HS-27A (cell line): ENCODE measurements around the gene LRRC28.

Experiments
- DNase-seq: peaks from one replicate; pipeline ENCODE4 v3.0.0-alpha.2; 2012; ENCODE audit warnings: low read depth, missing footprints

LRRC28 gene

GRCh38 chr15:99305761-99306505 is 54.7 kb downstream of the LRRC28 start:
- peak; percentile 87 for DNase-seq

GRCh38 chr15:99306694-99307338 is 55.5 kb downstream of the LRRC28 start:
- no peak for DNase-seq

GRCh38 chr15:99307735-99308134 is 56.5 kb downstream of the LRRC28 start:
- no peak for DNase-seq

- no peak for DNase-seq
Measured at GRCh38 chr15:99310745-99311144, 59.5 kb downstream of the LRRC28 start.

- DNase-seq: no peak
Measured at GRCh38 chr15:99312228-99312627, 60.9 kb downstream of the LRRC28 start.

GRCh38 chr15:99312794-99313193 is 61.5 kb downstream of the LRRC28 start:
- DNase-seq: no peak

- DNase-seq: no peak
Measured at GRCh38 chr15:99315636-99316035, 64.4 kb downstream of the LRRC28 start.

- no peak for DNase-seq
Measured at GRCh38 chr15:99320374-99321215, 69.3 kb downstream of the LRRC28 start.

GRCh38 chr15:99321468-99321867 is 70.2 kb downstream of the LRRC28 start:
- no peak for DNase-seq

- DNase-seq: no peak
Measured at GRCh38 chr15:99322643-99323405, 71.5 kb downstream of the LRRC28 start.

- DNase-seq: peak; percentile 87
Measured at GRCh38 chr15:99324082-99324620, 72.9 kb downstream of the LRRC28 start.

GRCh38 chr15:99324700-99325099 is 73.4 kb downstream of the LRRC28 start:
- DNase-seq: no peak

- no peak for DNase-seq
Measured at GRCh38 chr15:99326235-99326634, 75.0 kb downstream of the LRRC28 start.

- no peak for DNase-seq
Measured at GRCh38 chr15:99328106-99329072, 77.1 kb downstream of the LRRC28 start.

GRCh38 chr15:99331381-99331780 is 80.1 kb downstream of the LRRC28 start:
- no peak for DNase-seq

- DNase-seq: no peak
Measured at GRCh38 chr15:99333413-99333812, 82.1 kb downstream of the LRRC28 start.

- no peak for DNase-seq
Measured at GRCh38 chr15:99333981-99334380, 82.7 kb downstream of the LRRC28 start.

- no peak for DNase-seq
Measured at GRCh38 chr15:99335508-99335907, 84.2 kb downstream of the LRRC28 start.

- DNase-seq: no peak
Measured at GRCh38 chr15:99336794-99337193, 85.5 kb downstream of the LRRC28 start.

GRCh38 chr15:99340347-99340746 is 89.1 kb downstream of the LRRC28 start:
- no peak for DNase-seq

- no peak for DNase-seq
Measured at GRCh38 chr15:99341786-99342185, 90.5 kb downstream of the LRRC28 start.
